DOHH2 (cell line): ENCODE data around the gene C2orf49.
A peak's percentile ranks its signal among the peaks of the same experiment; 100 is the strongest.

ENCODE experiments used
- H3F3A ChIP-seq: fragments of 200-600 bp; sonication (generic), shearing (Covaris generic); 2 replicates; pipeline ENCODE4 v1.6.0; 2016; ENCODE audit warnings: antibody characterized with exemption, mild to moderate bottlenecking; ENCODE audit not compliant: control insufficient read depth, insufficient read depth
- H3K27ac ChIP-seq: fragments of 200-600 bp; sonication (generic); 2 replicates; pipeline ENCODE4 v1.5.1; 2014; ENCODE audit warnings: low read depth, mild to moderate bottlenecking, low read length, moderate library complexity
- H3K27me3 ChIP-seq: fragments of 200-600 bp; sonication (generic); 2 replicates; pipeline ENCODE4 v1.6.1; 2014; ENCODE audit warnings: mild to moderate bottlenecking, low read length, mixed read lengths; ENCODE audit not compliant: control insufficient read depth
- H3K36me3 ChIP-seq: fragments of 200-600 bp; sonication (generic); 2 replicates; pipeline ENCODE4 v1.6.1; 2014; ENCODE audit warnings: mild to moderate bottlenecking, low read length, moderate library complexity, mixed read lengths; ENCODE audit not compliant: control insufficient read depth
- H3K4me1 ChIP-seq: fragments of 200-600 bp; sonication (generic); 2 replicates; pipeline ENCODE4 v1.6.1; 2014; ENCODE audit warnings: mild to moderate bottlenecking, low read length, mixed read lengths; ENCODE audit not compliant: control insufficient read depth
- H3K4me2 ChIP-seq: fragments of 200-600 bp; sonication (generic); 2 replicates; pipeline ENCODE4 v1.6.0; 2014; ENCODE audit warnings: mild to moderate bottlenecking, low read length, moderate library complexity
- H3K4me3 ChIP-seq: fragments of 200-600 bp; sonication (generic); 2 replicates; pipeline ENCODE4 v1.5.1; 2014; ENCODE audit warnings: mild to moderate bottlenecking, low read length, mixed read lengths
- H3K79me2 ChIP-seq: fragments of 200-600 bp; sonication (generic); 2 replicates; pipeline ENCODE4 v1.6.1; 2014; ENCODE audit warnings: mild to moderate bottlenecking, low read length, mixed read lengths; ENCODE audit not compliant: control insufficient read depth
- H3K9me2 ChIP-seq: fragments of 200-600 bp; sonication (generic); replicated peaks from 2 replicates; pipeline ENCODE4 v1.6.1; 2014; ENCODE audit warnings: mild to moderate bottlenecking, low read length, mixed read lengths; ENCODE audit not compliant: control insufficient read depth
- H3K9me3 ChIP-seq: fragments of 200-600 bp; sonication (generic); 2 replicates; pipeline ENCODE4 v1.6.1; 2014; ENCODE audit warnings: antibody characterized with exemption, low read length, mixed read lengths; ENCODE audit not compliant: control insufficient read depth, insufficient read depth
- H4K20me1 ChIP-seq: fragments of 200-600 bp; sonication (generic); 2 replicates; pipeline ENCODE4 v1.6.0; 2014; ENCODE audit warnings: low read depth, mild to moderate bottlenecking, antibody characterized with exemption, low read length, moderate library complexity; ENCODE audit not compliant: control insufficient read depth, insufficient read depth
- CTCF ChIP-seq: fragments of 200-600 bp; sonication (generic); IDR thresholded peaks from one replicate; pipeline ENCODE4 v1.5.1; 2014; ENCODE audit warnings: antibody characterized with exemption, mild to moderate bottlenecking, low read depth, low read length; ENCODE audit not compliant: poor library complexity, severe bottlenecking
- EZH2phosphoT487 ChIP-seq: fragments of 200-600 bp; sonication (generic); IDR thresholded peaks from 2 replicates; pipeline ENCODE4 v1.6.1; 2017; ENCODE audit warnings: borderline replicate concordance, mild to moderate bottlenecking, antibody characterized with exemption, low read length, moderate library complexity, mixed read lengths

Gene C2orf49

DNA sequence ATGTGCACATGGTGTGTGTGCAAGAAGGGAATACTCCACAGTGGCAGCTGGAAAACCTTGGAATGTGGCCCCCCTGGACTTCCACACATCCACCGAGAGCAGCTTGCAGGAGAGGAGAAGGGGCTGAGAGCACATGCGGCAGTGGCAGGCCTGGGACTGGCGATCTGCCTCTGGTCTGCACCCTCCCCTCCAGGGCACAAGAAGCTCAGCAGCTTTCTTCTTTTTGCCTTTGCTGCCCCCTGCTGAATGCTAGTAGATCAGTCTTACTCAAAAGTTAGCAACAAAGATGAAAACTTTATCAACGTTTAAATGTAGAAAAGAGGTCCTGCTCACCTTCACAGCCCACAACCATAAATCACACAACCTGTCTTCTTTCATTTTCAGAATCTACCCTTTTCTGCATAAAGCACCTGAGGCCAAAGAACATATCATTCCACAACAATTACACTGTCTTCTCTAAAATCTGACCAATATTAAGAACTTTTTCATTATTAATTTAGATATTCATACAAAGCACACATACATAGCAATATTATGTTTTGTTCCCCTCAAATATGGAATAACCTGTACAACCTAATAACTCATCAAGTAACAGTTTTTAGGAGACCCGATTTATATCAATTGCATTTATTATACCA, 42.4 kb upstream of the C2orf49 start:
- Histone ChIP-seq H3K4me3 (no peak overlapping the region), H3K4me2 (no peak overlapping the region), H4K20me1 (peaks cover 8% of the 10 kb centered on the region; the same call in 1 of the 2 replicates), H3K36me3 (peaks cover 85% of the 10 kb centered on the region), H3K27me3 (no peaks in the 10 kb centered on the region), H3K4me1 (no peaks in the 10 kb centered on the region), H3F3A (no peaks in the 10 kb centered on the region; the same call in 1 of the 2 replicates), H3K9me3 (no peaks in the 10 kb centered on the region), H3K27ac (no peak overlapping the region), H3K79me2 (peaks cover 14% of the 10 kb centered on the region), H3K9me2 (no peaks in the 10 kb centered on the region)
- TF ChIP-seq EZH2phosphoT487 (no peak), CTCF (peak; percentile 64)

DNA sequence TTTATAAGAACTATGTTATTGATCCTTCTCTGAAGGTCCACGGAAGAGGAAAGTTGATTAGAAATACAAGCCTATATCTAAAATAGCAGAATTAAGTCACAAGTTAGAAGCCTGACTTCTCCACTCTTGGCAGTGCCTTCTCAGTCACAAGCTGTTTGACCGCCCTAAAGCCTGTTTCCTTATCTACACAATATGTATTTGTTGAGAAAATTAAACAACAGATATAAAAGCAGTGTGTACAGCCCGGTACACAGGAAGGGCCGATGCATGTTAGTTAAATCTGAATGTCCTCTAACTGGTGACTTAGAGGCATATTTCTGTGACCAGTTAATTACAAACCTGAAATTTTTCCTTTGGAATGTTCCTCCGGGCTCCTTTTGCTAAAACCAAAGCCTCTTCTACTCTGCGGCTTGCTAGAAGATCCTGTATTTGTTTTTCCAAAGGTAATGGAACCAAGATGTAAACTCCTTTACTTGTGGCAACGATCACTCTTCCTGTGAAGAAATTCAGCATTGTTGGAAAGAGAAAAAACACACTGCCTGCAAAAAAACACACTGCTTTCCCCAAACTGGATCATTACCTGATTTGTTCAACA, 41.2 kb upstream of the C2orf49 start:
- Histone ChIP-seq H3K4me3 (no peak overlapping the region), H3K4me1 (no peaks in the 10 kb centered on the region), H3K4me2 (no peak overlapping the region), H3K9me3 (no peaks in the 10 kb centered on the region), H3K9me2 (no peaks in the 10 kb centered on the region), H3K79me2 (peaks cover 24% of the 10 kb centered on the region), H4K20me1 (peaks cover 10% of the 10 kb centered on the region; the same call in 1 of the 2 replicates), H3K27ac (no peak overlapping the region), H3K36me3 (peaks cover 77% of the 10 kb centered on the region), H3F3A (no peaks in the 10 kb centered on the region; the same call in 1 of the 2 replicates), H3K27me3 (no peaks in the 10 kb centered on the region)
- no peak for TF ChIP-seq CTCF
- TF ChIP-seq EZH2phosphoT487, result no peak

DNA sequence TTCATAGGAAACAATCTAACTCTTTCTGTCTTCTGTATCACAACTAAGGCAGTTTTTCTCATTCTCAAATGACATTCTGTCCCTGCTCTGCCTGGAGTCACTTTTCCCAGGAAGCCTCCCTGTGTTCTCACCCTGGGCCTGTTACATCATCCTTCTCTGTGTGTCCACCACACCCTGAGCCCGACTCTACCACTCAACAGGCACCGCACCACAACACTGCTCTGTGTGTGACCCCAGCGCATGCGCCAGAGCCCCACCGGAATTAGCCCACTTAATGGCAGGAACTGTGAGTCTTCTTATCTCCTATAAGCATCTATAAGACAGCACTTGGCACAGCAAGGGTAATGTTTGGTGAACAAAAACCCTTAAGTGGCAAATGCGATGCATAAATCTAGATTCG, 40.1 kb upstream of the C2orf49 start:
- Histone ChIP-seq H4K20me1 (peaks cover 10% of the 10 kb centered on the region; the same call in 1 of the 2 replicates), H3K79me2 (peaks cover 33% of the 10 kb centered on the region), H3K4me2 (no peak overlapping the region), H3K27ac (no peak overlapping the region), H3K36me3 (peaks cover 70% of the 10 kb centered on the region), H3K4me3 (no peak overlapping the region), H3K27me3 (no peaks in the 10 kb centered on the region), H3K9me2 (no peaks in the 10 kb centered on the region), H3F3A (no peaks in the 10 kb centered on the region; the same call in 1 of the 2 replicates), H3K4me1 (no peaks in the 10 kb centered on the region), H3K9me3 (no peaks in the 10 kb centered on the region)
- TF ChIP-seq CTCF, result no peak
- TF ChIP-seq EZH2phosphoT487, result no peak
